A549 (cell line): ENCODE data around the gene LYSMD1. TPM values are rescaled to one million over a fixed set of nuclear protein-coding genes. Genes with fewer than 3 reads are reported as not detected.
"Not testable (repeated sequence)": the region's sequence is repeated elsewhere in the genome, so short reads cannot be mapped to it uniquely, and the experiment has no call there.

Experiments used
- ATAC-seq, 2 experiments: fragments of 200-7000 bp in 1 of 2; fragments of >200 bp in 1 of 2; cut with Nextera tagmentation in 1 of 2; cut with Tn5 transposase in 1 of 2; 3 replicates each; pipeline versions ENCODE4 v1.8.0 to v1.9.1; 2018 to 2020; ENCODE audit warnings: mild to moderate bottlenecking in 1 of 2, moderate library complexity in 1 of 2
- CTCF ChIA-PET: fragments of 300-600 bp; sonication (Branson Sonifier 250); formaldehyde crosslinking; extraction: SDS; loops from one replicate; lab custom pipeline; 2021; ENCODE audit warnings: antibody characterized with exemption, inconsistent platforms; lab: Yijun Ruan, JAX
- POLR2A ChIA-PET: fragments of 350-600 bp; formaldehyde crosslinking; extraction: SDS; loops from one replicate; lab custom pipeline; 2021; ENCODE audit warnings: antibody characterized with exemption, inconsistent platforms; lab: Yijun Ruan, JAX
- DNase-seq, 2 experiments: peaks; one replicate each; pipeline versions ENCODE4 v3.0.0 to v3.0.0-alpha.2; 2011 to 2016; ENCODE audit warnings: low read depth in 1 of 2, low spot score in 1 of 2
- FAIRE-seq: peaks from 2 replicates; lab custom pipeline; 2011; peaks lifted over from hg19 to GRCh38; lab: Jason Lieb, UNC
- H3K27ac ChIP-seq, 2 experiments: fragments of >200 bp; sonication (Bioruptor Twin); formaldehyde crosslinking; 3 replicates each; pipeline ENCODE4 v1.5.1; 2016 to 2017
- H3K4me1 ChIP-seq: fragments of >200 bp; sonication (Bioruptor Twin); formaldehyde crosslinking; 3 replicates; pipeline ENCODE4 v1.6.1; 2016
- H3K4me2 ChIP-seq: fragments of >200 bp; sonication (Bioruptor Twin); formaldehyde crosslinking; 3 replicates; pipeline ENCODE4 v1.6.1; 2016
- H3K4me3 ChIP-seq: fragments of >200 bp; sonication (Bioruptor Twin); formaldehyde crosslinking; 3 replicates; pipeline ENCODE4 v1.5.1; 2016
- H3K9me3 ChIP-seq: fragments of >200 bp; sonication (Bioruptor Twin); formaldehyde crosslinking; 3 replicates; pipeline ENCODE4 v1.6.1; 2016
- BCL3 ChIP-seq: fragments of >200 bp; sonication (Bioruptor Twin); formaldehyde crosslinking; IDR thresholded peaks from 3 replicates; pipeline ENCODE4 v1.6.1; 2016
- GATA3 ChIP-seq: IDR thresholded peaks from 2 replicates; pipeline ENCODE4 v1.6.1; 2012; ENCODE audit warnings: borderline replicate concordance
- HOXB13 ChIP-seq: fragments of 250-450 bp; sonication (Bioruptor Pico); IDR thresholded peaks from 2 replicates; pipeline ENCODE4 v1.5.0; 2020; ENCODE audit warnings: low read depth, mild to moderate bottlenecking, moderate library complexity
- KDM1A ChIP-seq: fragments of 200-600 bp; sonication (generic); IDR thresholded peaks from 2 replicates; pipeline ENCODE4 v1.6.1; 2016; ENCODE audit warnings: low read depth, mild to moderate bottlenecking
- KDM5A ChIP-seq: fragments of 200-600 bp; sonication (generic); IDR thresholded peaks from 2 replicates; pipeline ENCODE4 v1.6.1; 2016; ENCODE audit warnings: antibody characterized with exemption, mild to moderate bottlenecking
- MYC ChIP-seq: IDR thresholded peaks from 2 replicates; pipeline ENCODE4 v1.6.1; 2012; ENCODE audit warnings: mild to moderate bottlenecking, inconsistent platforms, low read length, improper control_type of control experiment, borderline replicate concordance
- NPAS2 ChIP-seq: fragments of 250-450 bp; sonication (Bioruptor Pico); IDR thresholded peaks from 2 replicates; pipeline ENCODE4 v1.8.0; 2022; ENCODE audit warnings: mild to moderate bottlenecking, moderate library complexity, borderline replicate concordance
- PBX3 ChIP-seq: IDR thresholded peaks from 2 replicates; pipeline ENCODE4 v1.6.1; 2012
- RAD21 ChIP-seq, 2 experiments: fragments of >200 bp in 1 of 2; sonication (Bioruptor Twin) in 1 of 2; formaldehyde crosslinking in 1 of 2; IDR thresholded peaks in 1 of 2; conservative IDR thresholded peaks in 1 of 2; 2 replicates in 1 of 2; 3 replicates in 1 of 2; pipeline ENCODE4 v1.6.1; 2012 to 2018; ENCODE audit warnings: inconsistent platforms in 1 of 2
- RCOR1 ChIP-seq: fragments of 150-350 bp; IDR thresholded peaks from 2 replicates; pipeline ENCODE4 v1.6.1; 2014; ENCODE audit warnings: antibody characterized with exemption, low read length, low read depth
- RFX5 ChIP-seq: fragments of 450-650 bp; IDR thresholded peaks from 2 replicates; pipeline ENCODE4 v1.7.1; 2014; ENCODE audit warnings: antibody characterized with exemption, mild to moderate bottlenecking, moderate library complexity
- RNF2 ChIP-seq: fragments of 200-600 bp; sonication (generic); IDR thresholded peaks from 2 replicates; pipeline ENCODE4 v1.6.1; 2016; ENCODE audit warnings: low read depth, mild to moderate bottlenecking, antibody characterized with exemption, moderate library complexity, borderline replicate concordance
- SREBF2 ChIP-seq: fragments of 450-650 bp; IDR thresholded peaks from 2 replicates; pipeline ENCODE4 v1.6.1; 2014; ENCODE audit warnings: mild to moderate bottlenecking, moderate library complexity
- TP53 ChIP-seq: fragments of 250-450 bp; sonication (Bioruptor Pico); IDR thresholded peaks from 2 replicates; pipeline ENCODE4 v1.5.0; 2021; ENCODE audit warnings: mild to moderate bottlenecking, moderate library complexity
- ZC3H11A ChIP-seq: fragments of 450-650 bp; IDR thresholded peaks from 2 replicates; pipeline ENCODE4 v1.6.1; 2014; ENCODE audit warnings: antibody characterized with exemption, mild to moderate bottlenecking
- ZSCAN20 ChIP-seq: fragments of 250-450 bp; sonication (Bioruptor Pico); IDR thresholded peaks from 2 replicates; pipeline ENCODE4 v1.8.0; 2022; ENCODE audit warnings: mild to moderate bottlenecking, moderate library complexity
- WGBS: methylation state at CpG from one replicate; pipeline ENCODE4 v1.1.6; 2017; ENCODE audit errors: missing lambda C conversion rate; 5-methylcytosine and 5-hydroxymethylcytosine counted together
- polyA plus RNA-seq, 4 experiments: library from polyadenylated mRNA; depleted of rRNA in 3 of 4; stranded (reverse); fragments of >200 nt; fragmentation: RNase III in 1 of 4; extraction: RNeasy Plus Mini Kit Qiagen cat#74134 plus additional on column Dnase treatment in 1 of 4; gene quantifications; 2 replicates in 3 of 4; 3 replicates in 1 of 4; pipeline ENCODE4 v1.2.3, GENCODE V29; 2011 to 2017
- TF ChIP-seq, protein P1 (sequence below): fragments of 200-600 bp; sonication (generic); IDR thresholded peaks from 2 replicates; pipeline ENCODE4 v1.6.1; 2016; ENCODE audit warnings: antibody characterized with exemption, mild to moderate bottlenecking, moderate library complexity
- TF ChIP-seq, protein P2 (sequence below): IDR thresholded peaks from 2 replicates; pipeline ENCODE4 v1.6.1; 2012
- TF ChIP-seq, protein P3 (sequence below): fragments of 250-450 bp; sonication (Bioruptor Pico); IDR thresholded peaks from 2 replicates; pipeline ENCODE4 v1.5.0; 2020; ENCODE audit warnings: low read depth, mild to moderate bottlenecking, moderate library complexity

LYSMD1 gene
- polyA plus RNA-seq, 2 of the 4 experiments (the other 2 are of a cell fraction), result 7.0 to 10.5 TPM

GRCh38 chr1:151189637-151190445 lies 24.1 kb upstream of the LYSMD1 start, which contains the start of gene VPS72 (continued):
- TF ChIP-seq PBX3 (peak; percentile 33; the same call in 1 of the 2 replicates), RCOR1 (no peak), NPAS2 (CRISPR knock-in tag) (no peak), KDM1A (no peak), HOXB13 (CRISPR knock-in tag) (no peak)
- TF ChIP-seq, protein P1, sequence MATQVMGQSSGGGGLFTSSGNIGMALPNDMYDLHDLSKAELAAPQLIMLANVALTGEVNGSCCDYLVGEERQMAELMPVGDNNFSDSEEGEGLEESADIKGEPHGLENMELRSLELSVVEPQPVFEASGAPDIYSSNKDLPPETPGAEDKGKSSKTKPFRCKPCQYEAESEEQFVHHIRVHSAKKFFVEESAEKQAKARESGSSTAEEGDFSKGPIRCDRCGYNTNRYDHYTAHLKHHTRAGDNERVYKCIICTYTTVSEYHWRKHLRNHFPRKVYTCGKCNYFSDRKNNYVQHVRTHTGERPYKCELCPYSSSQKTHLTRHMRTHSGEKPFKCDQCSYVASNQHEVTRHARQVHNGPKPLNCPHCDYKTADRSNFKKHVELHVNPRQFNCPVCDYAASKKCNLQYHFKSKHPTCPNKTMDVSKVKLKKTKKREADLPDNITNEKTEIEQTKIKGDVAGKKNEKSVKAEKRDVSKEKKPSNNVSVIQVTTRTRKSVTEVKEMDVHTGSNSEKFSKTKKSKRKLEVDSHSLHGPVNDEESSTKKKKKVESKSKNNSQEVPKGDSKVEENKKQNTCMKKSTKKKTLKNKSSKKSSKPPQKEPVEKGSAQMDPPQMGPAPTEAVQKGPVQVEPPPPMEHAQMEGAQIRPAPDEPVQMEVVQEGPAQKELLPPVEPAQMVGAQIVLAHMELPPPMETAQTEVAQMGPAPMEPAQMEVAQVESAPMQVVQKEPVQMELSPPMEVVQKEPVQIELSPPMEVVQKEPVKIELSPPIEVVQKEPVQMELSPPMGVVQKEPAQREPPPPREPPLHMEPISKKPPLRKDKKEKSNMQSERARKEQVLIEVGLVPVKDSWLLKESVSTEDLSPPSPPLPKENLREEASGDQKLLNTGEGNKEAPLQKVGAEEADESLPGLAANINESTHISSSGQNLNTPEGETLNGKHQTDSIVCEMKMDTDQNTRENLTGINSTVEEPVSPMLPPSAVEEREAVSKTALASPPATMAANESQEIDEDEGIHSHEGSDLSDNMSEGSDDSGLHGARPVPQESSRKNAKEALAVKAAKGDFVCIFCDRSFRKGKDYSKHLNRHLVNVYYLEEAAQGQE, result no peak
- TF ChIP-seq, protein P2, sequence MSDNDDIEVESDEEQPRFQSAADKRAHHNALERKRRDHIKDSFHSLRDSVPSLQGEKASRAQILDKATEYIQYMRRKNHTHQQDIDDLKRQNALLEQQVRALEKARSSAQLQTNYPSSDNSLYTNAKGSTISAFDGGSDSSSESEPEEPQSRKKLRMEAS, result peak; percentile 84

- 86% methylated on average over 8 of the region's 8 CpGs for WGBS
- DNase-seq, H3K9me3 ChIP-seq, ATAC-seq, FAIRE-seq, POLR2A ChIA-PET: not testable (repeated sequence)
- Histone ChIP-seq H3K4me3 (peak overlapping the region; percentile 80), H3K4me1 (peaks cover 12% of the 10 kb centered on the region; the same call in 2 of the 3 replicates), H3K27ac (peak overlapping the region in 1 of 2 experiments; percentile 89; a peak in 2 of 6 replicates), H3K4me2 (peak overlapping the region; percentile 93)
- CTCF ChIA-PET, result interaction anchor here (0.7 to 2.1 kb wide), 3 partner anchors 10 to 63 kb away, joined by 3 to 12 read pairs (median 6); partner anchors contain the start of gene TMOD4
Observed at GRCh38 chr1:151188667-151189066, 23.0 kb upstream of the LYSMD1 start.

GRCh38 chr1:151187205-151187604 lies 21.5 kb upstream of the LYSMD1 start:
- no peak overlapping the region for H3K4me2 ChIP-seq
- ChIA-PET POLR2A (no interaction called here), CTCF (no interaction called here)
- DNase-seq, result no peak
- H3K4me1 ChIP-seq, result peaks cover 12% of the 10 kb centered on the region; the same call in 2 of the 3 replicates
- no peaks in the 10 kb centered on the region for H3K9me3 ChIP-seq
- ATAC-seq, result no peak
- H3K4me3 ChIP-seq, result no peak overlapping the region
- TF ChIP-seq KDM5A (no peak), ZC3H11A (no peak), GATA3 (no peak)
- TF ChIP-seq, protein P2, result no peak
- 95% methylated on average over 1 of the region's 1 CpG for WGBS
- FAIRE-seq, result no peak
- no peak overlapping the region for H3K27ac ChIP-seq

DNA sequence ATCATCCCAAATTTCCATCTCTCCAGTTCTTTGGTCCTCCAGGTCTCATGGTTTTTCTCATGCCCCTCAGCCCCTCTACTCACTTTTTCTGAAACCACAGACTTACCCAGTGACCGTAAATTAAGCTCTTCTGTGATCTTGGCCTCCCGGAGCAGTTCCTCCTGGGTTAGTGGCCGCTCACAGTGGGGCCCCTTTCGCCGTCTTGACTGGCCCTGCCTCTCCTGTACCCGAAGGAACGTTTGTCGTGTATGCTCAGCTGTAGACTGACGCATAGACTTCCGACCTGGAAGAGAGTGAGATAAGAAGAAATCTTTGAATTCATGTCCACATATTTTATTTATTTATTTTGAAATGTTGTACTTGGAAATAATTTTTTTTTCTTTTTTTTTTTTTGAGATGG lies 18.5 kb upstream of the LYSMD1 start:
- H3K4me1 ChIP-seq, result peaks cover 9% of the 10 kb centered on the region; the same call in 2 of the 3 replicates
- H3K9me3 ChIP-seq, result no peaks in the 10 kb centered on the region
- no peak for DNase-seq
- ChIA-PET CTCF (interaction anchor here (1.5 to 2.7 kb wide), 3 partner anchors 8 to 156 kb away, joined by 3 to 9 read pairs (median 5); partner anchors contain the start of gene TMOD4), POLR2A (no interaction called here)
- H3K4me2 ChIP-seq, result no peak overlapping the region
- H3K27ac ChIP-seq, result no peak overlapping the region
- WGBS, result 96% methylated on average over 10 of the region's 10 CpGs
- no peak for ATAC-seq
- no peak for FAIRE-seq
- no peak overlapping the region for H3K4me3 ChIP-seq
- TF ChIP-seq, protein P3, sequence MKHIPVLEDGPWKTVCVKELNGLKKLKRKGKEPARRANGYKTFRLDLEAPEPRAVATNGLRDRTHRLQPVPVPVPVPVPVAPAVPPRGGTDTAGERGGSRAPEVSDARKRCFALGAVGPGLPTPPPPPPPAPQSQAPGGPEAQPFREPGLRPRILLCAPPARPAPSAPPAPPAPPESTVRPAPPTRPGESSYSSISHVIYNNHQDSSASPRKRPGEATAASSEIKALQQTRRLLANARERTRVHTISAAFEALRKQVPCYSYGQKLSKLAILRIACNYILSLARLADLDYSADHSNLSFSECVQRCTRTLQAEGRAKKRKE (CRISPR knock-in tag), result no peak
- no peak for TF ChIP-seq SREBF2
- TF ChIP-seq TP53 (CRISPR knock-in tag), result no peak
- TF ChIP-seq MYC, result no peak
- no peak for TF ChIP-seq ZSCAN20 (CRISPR knock-in tag)
- no peak for TF ChIP-seq GATA3
- no peak for TF ChIP-seq RAD21 (conservative IDR thresholded peaks at IDR 0.05 in 1 of 2, IDR thresholded peaks at IDR 0.05 in 1 of 2)
- TF ChIP-seq BCL3, result no peak
- TF ChIP-seq PBX3, result no peak
- TF ChIP-seq RFX5, result no peak
- no peak for TF ChIP-seq RCOR1
- no peak for TF ChIP-seq RNF2
